Ascending aorta (tissue), 2 donors: ENCODE results near the gene SYTL5. TPM values are rescaled to one million over a fixed set of nuclear protein-coding genes. Genes with fewer than 3 reads are reported as not detected.
A peak's percentile ranks its signal among the peaks of the same experiment; 100 is the strongest.

Source experiments
- DNase-seq, 2 donors: peaks; one replicate each; pipeline ENCODE4 v3.0.0-alpha.2; 2019; ENCODE audit warnings: low spot score in 2 of 2
- H3K27ac ChIP-seq, 2 donors: fragments of 200-600 bp; sonication (generic); one replicate each; pipeline ENCODE4 v1.5.1; 2016 to 2017; ENCODE audit warnings: mild to moderate bottlenecking in 1 of 2
- H3K27me3 ChIP-seq: fragments of 200-600 bp; sonication (generic); one replicate; pipeline ENCODE4 v1.5.1; 2017
- H3K36me3 ChIP-seq, 2 donors: fragments of 200-600 bp; sonication (generic); one replicate each; pipeline ENCODE4 v1.5.1; 2016
- H3K4me1 ChIP-seq, 2 donors: fragments of 200-600 bp; sonication (generic); one replicate each; pipeline ENCODE4 v1.5.1; 2016 to 2017; ENCODE audit warnings: mild to moderate bottlenecking in 1 of 2
- H3K4me3 ChIP-seq, 2 donors: fragments of 200-600 bp; sonication (generic); one replicate each; pipeline ENCODE4 v1.5.1; 2016 to 2017; ENCODE audit warnings: mild to moderate bottlenecking in 1 of 2
- H3K9me3 ChIP-seq, 2 donors: fragments of 200-600 bp; sonication (generic); one replicate each; pipeline ENCODE4 v1.5.1; 2016
- CTCF ChIP-seq, 3 experiments: fragments of 200-600 bp in 2 of 3; fragments of 450-650 bp in 1 of 3; sonication (generic) in 2 of 3; IDR thresholded peaks; one replicate each; pipeline ENCODE4 v1.5.1; 2016 to 2019; ENCODE audit warnings: antibody characterized with exemption in 3 of 3, mild to moderate bottlenecking in 1 of 3, moderate library complexity in 1 of 3
- intact Hi-C: fragments of 100-400 bp; cut with DNase I; formaldehyde crosslinking; loops from one replicate; pipeline ENCODE4 v1.15.1; 2023
- total RNA-seq: library from RNA; depleted of rRNA; stranded (reverse); fragments of >200 nt; gene quantifications from one replicate; pipeline ENCODE4 v1.1.0, GENCODE V29; 2016

SYTL5 gene
- total RNA-seq, 1 donor from 2014 or later, result not detected

GRCh38 chrX:38156838-38157237 lies 150.5 kb downstream of the SYTL5 start:
- no peaks in the 10 kb centered on the region for H3K9me3 ChIP-seq
- no peaks in the 10 kb centered on the region for H3K36me3 ChIP-seq
- H3K27me3 ChIP-seq, result no peaks in the 10 kb centered on the region
- no peak for TF ChIP-seq CTCF (IDR thresholded peaks at IDR 0.05)
- H3K4me3 ChIP-seq, result no peak overlapping the region
- DNase-seq, result no peak
- intact Hi-C loops, result no loop called here
- no peaks in the 10 kb centered on the region for H3K4me1 ChIP-seq
- H3K27ac ChIP-seq, result no peak overlapping the region

- intact Hi-C loops, result loop anchor here (10.0 kb wide), 1 partner anchor 418 kb away; no protein-coding TSS in a partner anchor
- DNase-seq, result no peak
- no peak overlapping the region for H3K27ac ChIP-seq
- no peaks in the 10 kb centered on the region for H3K9me3 ChIP-seq
- H3K27me3 ChIP-seq, result no peaks in the 10 kb centered on the region
- no peaks in the 10 kb centered on the region for H3K36me3 ChIP-seq
- H3K4me1 ChIP-seq, result no peaks in the 10 kb centered on the region
- no peak overlapping the region for H3K4me3 ChIP-seq
- TF ChIP-seq CTCF (IDR thresholded peaks at IDR 0.05), result no peak
These were observed 156.8 kb downstream of the SYTL5 start for GRCh38 chrX:38163193-38163592.

- no peaks in the 10 kb centered on the region for H3K9me3 ChIP-seq
- no peaks in the 10 kb centered on the region for H3K36me3 ChIP-seq
- intact Hi-C loops, result loop anchor here (5.0 to 10.0 kb wide), 3 partner anchors 162 to 420 kb away; partner anchors contain the start of gene RPGR
- DNase-seq, result no peak
- H3K4me1 ChIP-seq, result no peaks in the 10 kb centered on the region
- no peak overlapping the region for H3K27ac ChIP-seq
- TF ChIP-seq CTCF (IDR thresholded peaks at IDR 0.05), result no peak
- no peak overlapping the region for H3K4me3 ChIP-seq
- H3K27me3 ChIP-seq, result no peaks in the 10 kb centered on the region
These were observed 158.7 kb downstream of the SYTL5 start for GRCh38 chrX:38165023-38165422.

GRCh38 chrX:38166478-38167083 lies 160.2 kb downstream of the SYTL5 start:
- no peaks in the 10 kb centered on the region for H3K4me1 ChIP-seq
- no peak for DNase-seq
- intact Hi-C loops, result loop anchor here (5.0 to 10.0 kb wide), 3 partner anchors 161 to 422 kb away; partner anchors contain the start of gene RPGR
- no peak overlapping the region for H3K4me3 ChIP-seq
- peak in 2 of 3 experiments; percentile 38 to 54 for TF ChIP-seq CTCF (IDR thresholded peaks at IDR 0.05)
- no peaks in the 10 kb centered on the region for H3K27me3 ChIP-seq
- H3K9me3 ChIP-seq, result no peaks in the 10 kb centered on the region
- no peak overlapping the region for H3K27ac ChIP-seq
- no peaks in the 10 kb centered on the region for H3K36me3 ChIP-seq

- Histone ChIP-seq H3K27ac (no peak overlapping the region), H3K4me3 (no peak overlapping the region), H3K4me1 (no peaks in the 10 kb centered on the region), H3K9me3 (no peaks in the 10 kb centered on the region), H3K36me3 (no peaks in the 10 kb centered on the region), H3K27me3 (no peaks in the 10 kb centered on the region)
- TF ChIP-seq CTCF (IDR thresholded peaks at IDR 0.05), result no peak
- DNase-seq, result no peak
- intact Hi-C loops, result no loop called here
These were observed 164.2 kb downstream of the SYTL5 start for GRCh38 chrX:38170556-38170955.
